ENCODE results near the gene CNTN4. TPM values are rescaled to one million over a fixed set of nuclear protein-coding genes. Genes with fewer than 3 reads are reported as not detected.

Gene CNTN4
- total and polyA plus RNA-seq, 2 of the 8 experiments (the other 6 are each of a cell fraction or from before 2014, with no cell fraction given) = 0.41 to 2.2 TPM

DNA sequence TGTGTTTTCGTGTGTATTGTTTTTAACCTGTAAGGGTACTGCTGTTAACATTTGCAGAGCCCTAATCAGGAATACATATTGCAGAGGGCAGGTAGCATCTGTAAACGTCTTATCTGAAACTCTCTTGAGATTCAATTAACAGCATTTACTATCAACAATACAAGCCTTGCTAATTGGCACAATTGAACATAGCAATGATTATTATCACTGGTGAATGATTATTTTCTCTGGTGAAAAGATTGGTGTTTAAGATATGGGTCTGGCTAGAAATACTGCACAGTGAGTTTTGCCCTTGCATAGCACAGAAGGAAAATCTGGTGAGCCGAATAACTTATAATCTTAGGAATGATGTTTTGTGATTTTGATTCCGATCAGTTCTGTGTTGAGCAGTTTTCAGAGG lies 5.9 kb upstream of the CNTN4 start:
- H2AK5ac ChIP-seq (ENCODE audit: low read depth, low read length) = no peak overlapping the region
- H3K79me1 ChIP-seq (ENCODE audit: low read depth, low read length) = no peaks in the 10 kb centered on the region
- H3K36me3 ChIP-seq (ENCODE audit: control insufficient read depth in 2 of 4, insufficient read depth in 4 of 4, low read length in 3 of 4) = no peaks in the 10 kb centered on the region
- no peak overlapping the region for H3K4me2 ChIP-seq (ENCODE audit: insufficient read depth in 1 of 2, low read depth in 2 of 2, low read length in 2 of 2)
- no peak overlapping the region for H4K91ac ChIP-seq (replicated peaks; ENCODE audit: insufficient read length, low read length)
- H3K18ac ChIP-seq (ENCODE audit: extremely low read depth, low read length) = no peak overlapping the region
- ChIA-PET CTCF (ENCODE audit: partially characterized antibody) (interaction anchor here (0.7 to 1.4 kb wide), 2 partner anchors 64 to 74 kb away, joined by 3 to 6 read pairs; no protein-coding TSS in a partner anchor), POLR2A (ENCODE audit: partially characterized antibody) (no interaction called here)
- H2BK5ac ChIP-seq (ENCODE audit: low read depth, low read length) = no peak overlapping the region
- H3K23me2 ChIP-seq (ENCODE audit: low read depth, low read length) = peaks cover 2% of the 10 kb centered on the region; the same call in 1 of the 2 replicates
- H2BK20ac ChIP-seq (ENCODE audit: low read length) = no peak overlapping the region
- no peak overlapping the region for H3K23ac ChIP-seq (ENCODE audit: insufficient read length)
- no peak overlapping the region for H3K9ac ChIP-seq (replicated peaks in 1 of 4; ENCODE audit: extremely low read depth in 1 of 4, low read depth in 3 of 4, low read length in 3 of 4)
- no peak overlapping the region for H2AFZ ChIP-seq (ENCODE audit: low read length)
- H3K56ac ChIP-seq (replicated peaks; ENCODE audit: insufficient read length, low read depth, low read length) = no peak overlapping the region
- no peaks in the 10 kb centered on the region for H3K79me2 ChIP-seq (ENCODE audit: control insufficient read depth in 1 of 2, insufficient read depth in 2 of 2, low read length in 2 of 2)
- no peak for FAIRE-seq
- no peak overlapping the region for H2BK15ac ChIP-seq (ENCODE audit: low read length)
- no peak for DNase-seq (ENCODE audit: low read depth in 1 of 2, low spot score in 2 of 2)
- no peak overlapping the region for H2BK12ac ChIP-seq (ENCODE audit: low read depth, low read length)
- 72% methylated on average over 4 of the region's 4 CpGs; no CpG with 5 or more reads in 1 of the 2 experiments for WGBS, 2 experiments (ENCODE audit: extremely low coverage in 1 of 2, insufficient coverage in 1 of 2, insufficient read length in 1 of 2, insufficient replicate concordance in 2 of 2, low coverage in 1 of 2, low lambda C conversion rate in 2 of 2, missing lambda C conversion rate in 1 of 2)
- TF ChIP-seq RNF2 (IDR thresholded peaks at IDR 0.05; ENCODE audit: borderline replicate concordance, low read depth, low read length, missing control alignments, poor library complexity, severe bottlenecking) = no peak
- H4K8ac ChIP-seq (ENCODE audit: extremely low read depth, insufficient read depth, low read length) = no peak overlapping the region
- H4K5ac ChIP-seq (ENCODE audit: insufficient read length, low read depth, low read length) = no peak overlapping the region
- H3K27me3 ChIP-seq (replicated peaks in 1 of 4; ENCODE audit: control insufficient read depth in 3 of 4, extremely low read depth in 1 of 4, insufficient read depth in 3 of 4, low read length in 3 of 4) = peaks cover under 1 to 16% (median 12%) of the 10 kb centered on the region in 4 experiments
- H2BK120ac ChIP-seq (replicated peaks; ENCODE audit: low read depth, low read length) = no peak overlapping the region
- H3K4ac ChIP-seq (replicated peaks; ENCODE audit: insufficient read length, low read depth, low read length) = no peak overlapping the region
- H4K20me1 ChIP-seq (replicated peaks in 1 of 2; ENCODE audit: control insufficient read depth in 1 of 2, insufficient read depth in 2 of 2, low read length in 2 of 2) = no peaks in the 10 kb centered on the region
- no peak overlapping the region for H3K14ac ChIP-seq (ENCODE audit: insufficient read length)
- H3K9me3 ChIP-seq (ENCODE audit: insufficient read depth in 2 of 2, low read depth in 1 of 2, low read length in 1 of 2) = peaks cover 0 to 4% of the 10 kb centered on the region in 2 experiments; a peak in 1 of 4 replicates
- H3K27ac ChIP-seq (ENCODE audit: low read depth, low read length) = no peak overlapping the region
- peaks cover 0 to 3% (median 0%) of the 10 kb centered on the region in 4 experiments; a peak in 2 of 7 replicates for H3K4me1 ChIP-seq (replicated peaks in 1 of 4; ENCODE audit: control insufficient read depth in 3 of 4, insufficient read depth in 4 of 4, low read length in 3 of 4)
- no peak overlapping the region for H3K4me3 ChIP-seq (ENCODE audit: extremely low read depth in 1 of 4, insufficient read depth in 2 of 4, low read depth in 3 of 4, low read length in 4 of 4)
